HG02571 (cell line): ENCODE measurements around the gene CLNS1A.
"Not testable (repeated sequence)": the region's sequence is repeated elsewhere in the genome, so short reads cannot be mapped to it uniquely, and the experiment has no call there.

ENCODE experiments used
- ATAC-seq: cut with Tn5 transposase; IDR thresholded peaks from one replicate; pipeline ENCODE4 v1.9.1; 2021; ENCODE audit warnings: mild to moderate bottlenecking, moderate library complexity; ENCODE audit not compliant: unreplicated experiment

CLNS1A gene

GRCh38 chr11:77619576-77620198 is 17.9 kb downstream of the CLNS1A start:
- ATAC-seq = no peak

GRCh38 chr11:77617892-77618291 is 19.7 kb downstream of the CLNS1A start:
- ATAC-seq = no peak

GRCh38 chr11:77611921-77612320 is 25.7 kb downstream of the CLNS1A start:
- no peak for ATAC-seq

GRCh38 chr11:77609234-77609633 is 28.4 kb downstream of the CLNS1A start:
- ATAC-seq = no peak

- ATAC-seq = no peak
These were observed 33.3 kb downstream of the CLNS1A start for GRCh38 chr11:77604281-77604680.

- no peak for ATAC-seq
These were observed 35.1 kb downstream of the CLNS1A start for GRCh38 chr11:77602381-77603088.

- ATAC-seq = no peak
These were observed 39.4 kb downstream of the CLNS1A start for GRCh38 chr11:77598195-77598594.

GRCh38 chr11:77596626-77597025 is 41.0 kb downstream of the CLNS1A start:
- ATAC-seq = no peak

- no peak for ATAC-seq
These were observed 43.7 kb downstream of the CLNS1A start for GRCh38 chr11:77593883-77594282.

GRCh38 chr11:77592727-77593126 is 44.9 kb downstream of the CLNS1A start:
- ATAC-seq = no peak

GRCh38 chr11:77590194-77590782 is 47.3 kb downstream of the CLNS1A start:
- no peak for ATAC-seq

GRCh38 chr11:77589521-77590193 is 47.9 kb downstream of the CLNS1A start, which contains the start of gene AQP11:
Gene AQP11 (plus strand): TSS chr11:77589953. CDS start chr11:77589993, 40 bp downstream.
- peak; percentile 88 for ATAC-seq

- peak; percentile 11 for ATAC-seq
These were observed 48.4 kb downstream of the CLNS1A start for GRCh38 chr11:77589181-77589520.

- ATAC-seq = no peak
These were observed 56.8 kb downstream of the CLNS1A start for GRCh38 chr11:77580712-77581337.

GRCh38 chr11:77575428-77575827 is 62.2 kb downstream of the CLNS1A start:
- ATAC-seq = not testable (repeated sequence)

GRCh38 chr11:77570896-77571295 is 66.7 kb downstream of the CLNS1A start:
- not testable (repeated sequence) for ATAC-seq

GRCh38 chr11:77569676-77570070 is 67.9 kb downstream of the CLNS1A start:
- ATAC-seq = no peak

GRCh38 chr11:77568916-77569675 is 68.5 kb downstream of the CLNS1A start:
- no peak for ATAC-seq

GRCh38 chr11:77568306-77568705 is 69.3 kb downstream of the CLNS1A start:
- no peak for ATAC-seq
